Skin of body (tissue), 2 donors: Measurements from ENCODE around the gene FMNL3. TPM values are rescaled to one million over a fixed set of nuclear protein-coding genes. Genes with fewer than 3 reads are reported as not detected.

Experiments used
- DNase-seq: peaks from one replicate; lab custom pipeline; 2025; lab: John Stamatoyannopoulos, UW
- total RNA-seq: library from RNA; depleted of rRNA; stranded (reverse); fragments of >200 nt; gene quantifications from one replicate; pipeline ENCODE4 v1.2.3, GENCODE V29; 2014

The FMNL3 gene
- total RNA-seq, 1 donor from 2014 or later: 24.1 TPM

GRCh38 chr12:49674318-49674981, 32.8 kb downstream of the FMNL3 start:
- peak; percentile 29 for DNase-seq

GRCh38 chr12:49673446-49674317, 33.5 kb downstream of the FMNL3 start:
- DNase-seq: peak; percentile 86

- no peak for DNase-seq
These were observed 34.6 kb downstream of the FMNL3 start for GRCh38 chr12:49672301-49673217.

- no peak for DNase-seq
These were observed 36.0 kb downstream of the FMNL3 start for GRCh38 chr12:49671031-49671765.

GRCh38 chr12:49669796-49670195, 37.4 kb downstream of the FMNL3 start:
- no peak for DNase-seq

- no peak for DNase-seq
These were observed 39.7 kb downstream of the FMNL3 start for GRCh38 chr12:49667325-49668090.

- DNase-seq: no peak
These were observed 41.0 kb downstream of the FMNL3 start for GRCh38 chr12:49666176-49666575.

- DNase-seq: no peak
These were observed 41.8 kb downstream of the FMNL3 start for GRCh38 chr12:49665384-49665783.

- DNase-seq: no peak
These were observed 42.5 kb downstream of the FMNL3 start for GRCh38 chr12:49664591-49665239.

GRCh38 chr12:49664167-49664566, 43.0 kb downstream of the FMNL3 start:
- DNase-seq: no peak

GRCh38 chr12:49662998-49663843, 44.0 kb downstream of the FMNL3 start:
- peak; percentile 91 for DNase-seq

- DNase-seq: no peak
These were observed 45.5 kb downstream of the FMNL3 start for GRCh38 chr12:49661746-49662145.

GRCh38 chr12:49661191-49661590, 46.0 kb downstream of the FMNL3 start:
- no peak for DNase-seq

- DNase-seq: no peak
These were observed 47.5 kb downstream of the FMNL3 start for GRCh38 chr12:49659753-49660152.

- no peak for DNase-seq
These were observed 48.9 kb downstream of the FMNL3 start for GRCh38 chr12:49658276-49658675.

- no peak for DNase-seq
These were observed 51.5 kb downstream of the FMNL3 start for GRCh38 chr12:49655595-49656236.

GRCh38 chr12:49654715-49655114, 52.5 kb downstream of the FMNL3 start:
- no peak for DNase-seq

GRCh38 chr12:49652921-49653520, 54.2 kb downstream of the FMNL3 start:
- DNase-seq: no peak
